Kasumi-1 (cell line): Measurements from ENCODE around the gene ATG16L1.

Source experiments
- DNase-seq, 2 experiments: peaks; one replicate each; lab custom pipeline; 2025; lab: John Stamatoyannopoulos, UW

Gene ATG16L1

DNA sequence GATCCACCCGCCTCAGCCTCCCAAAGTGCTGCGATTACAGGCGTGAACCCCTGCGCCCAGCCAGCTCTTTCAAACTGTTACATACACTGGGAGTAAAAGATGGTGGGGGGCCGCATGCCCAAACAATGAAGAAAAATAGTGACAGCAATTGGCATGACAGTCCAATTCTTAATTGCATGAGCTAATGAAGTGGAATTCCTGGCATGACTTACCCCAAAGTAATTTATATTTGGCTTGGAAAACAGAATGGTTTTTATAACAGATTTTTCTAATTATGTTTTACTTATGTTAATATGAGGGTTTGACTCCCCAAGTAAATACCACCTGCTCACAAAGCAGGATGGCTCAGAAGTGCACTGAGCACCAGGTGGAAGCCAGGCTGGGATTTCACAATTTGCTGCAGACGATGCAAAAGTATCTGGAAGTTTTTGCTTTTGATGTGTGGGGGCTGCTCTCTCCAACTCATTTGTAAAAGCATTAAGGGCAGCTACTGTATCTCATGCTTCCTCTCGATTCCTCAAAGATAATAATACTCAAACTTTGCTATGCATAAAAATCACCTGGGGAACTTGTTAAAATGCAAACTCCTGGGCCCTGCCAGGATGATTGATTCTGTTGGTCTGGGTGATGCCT is 24.0 kb upstream of the ATG16L1 start:
- DNase-seq, result no peak

DNA sequence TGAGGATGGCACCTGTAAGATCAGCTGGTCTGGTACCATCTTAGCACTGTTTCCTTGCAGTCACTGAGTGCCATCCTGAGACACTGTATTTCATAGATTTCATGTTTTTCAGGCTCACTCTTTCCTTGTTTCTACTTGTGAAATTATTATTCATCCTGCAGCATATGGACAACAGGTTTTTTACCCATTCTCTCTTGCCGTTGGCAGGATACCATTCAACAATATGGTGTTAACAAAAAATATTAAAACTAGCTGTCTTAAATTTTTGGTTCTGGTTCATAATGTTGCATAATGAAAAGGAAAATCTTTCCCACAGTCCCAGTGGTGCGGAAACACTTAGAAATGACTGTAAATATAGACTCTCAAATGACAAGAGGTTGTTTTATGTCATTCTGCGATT is 23.1 kb upstream of the ATG16L1 start:
- no peak for DNase-seq

DNA sequence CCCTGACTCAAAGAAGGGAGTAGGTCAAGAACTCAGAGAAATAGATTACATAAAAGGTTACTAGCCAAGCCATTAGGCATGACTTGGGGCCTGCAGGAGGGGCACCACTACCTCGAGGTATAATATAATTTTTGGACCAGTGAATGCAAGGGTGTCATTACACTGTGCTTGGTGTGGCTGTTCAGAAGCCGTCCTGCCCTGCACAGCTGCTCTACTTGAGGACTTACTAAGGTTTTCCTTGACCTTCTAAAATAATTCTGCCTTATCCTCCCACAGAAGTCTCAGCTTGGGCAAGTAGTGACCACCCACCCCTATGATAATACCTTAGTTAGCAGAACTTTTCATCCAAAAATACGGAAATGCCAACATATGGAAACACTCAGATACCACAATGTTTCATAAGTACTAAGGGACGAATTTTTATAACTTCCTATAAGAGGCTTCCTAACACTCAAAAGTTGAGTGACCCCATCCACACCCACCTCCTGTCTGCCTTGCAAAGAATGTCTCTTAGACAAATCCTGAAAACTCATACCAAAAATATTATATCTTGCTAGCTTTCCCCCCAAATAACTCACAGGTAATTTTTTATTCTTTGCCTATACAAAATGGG is 17.7 kb upstream of the ATG16L1 start:
- DNase-seq, result no peak

DNA sequence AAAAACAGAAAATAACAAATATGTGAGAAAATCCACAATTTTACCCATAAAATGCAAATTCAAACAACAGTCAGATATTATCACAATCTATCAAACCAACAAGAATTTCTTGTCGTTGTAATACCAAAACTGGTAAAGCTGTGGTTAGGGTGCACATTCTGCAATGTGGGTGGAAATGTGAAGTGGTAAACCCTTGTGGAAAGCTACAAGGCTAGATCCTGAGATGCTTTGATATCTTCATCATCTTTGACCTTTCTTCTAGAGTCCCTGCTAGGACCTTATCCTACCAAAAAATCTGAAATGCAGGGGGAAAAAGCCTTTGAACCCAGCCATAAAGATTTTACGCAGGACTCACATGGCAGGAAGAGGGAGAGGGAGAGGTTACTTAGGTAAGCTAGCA is 17.2 kb upstream of the ATG16L1 start:
- DNase-seq, result no peak

DNA sequence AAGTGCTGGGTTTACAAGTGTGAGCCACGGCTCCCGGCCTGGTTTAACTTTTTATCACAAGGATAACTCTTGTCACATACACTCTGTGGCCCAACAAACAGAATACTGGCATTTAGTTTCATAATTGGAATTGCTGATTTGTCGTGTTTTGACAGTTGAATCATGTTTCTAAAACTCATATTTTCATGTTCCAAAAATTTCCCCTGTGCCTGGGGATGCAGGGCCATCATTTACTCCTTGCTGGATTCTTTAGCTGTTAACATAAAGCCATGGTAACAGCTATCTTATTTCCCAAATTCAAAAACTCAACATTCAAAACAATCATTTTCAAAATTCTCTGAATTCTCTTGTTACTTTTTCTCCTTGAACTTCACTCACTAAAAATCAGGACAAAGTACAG is 16.5 kb upstream of the ATG16L1 start:
- DNase-seq, result no peak

DNA sequence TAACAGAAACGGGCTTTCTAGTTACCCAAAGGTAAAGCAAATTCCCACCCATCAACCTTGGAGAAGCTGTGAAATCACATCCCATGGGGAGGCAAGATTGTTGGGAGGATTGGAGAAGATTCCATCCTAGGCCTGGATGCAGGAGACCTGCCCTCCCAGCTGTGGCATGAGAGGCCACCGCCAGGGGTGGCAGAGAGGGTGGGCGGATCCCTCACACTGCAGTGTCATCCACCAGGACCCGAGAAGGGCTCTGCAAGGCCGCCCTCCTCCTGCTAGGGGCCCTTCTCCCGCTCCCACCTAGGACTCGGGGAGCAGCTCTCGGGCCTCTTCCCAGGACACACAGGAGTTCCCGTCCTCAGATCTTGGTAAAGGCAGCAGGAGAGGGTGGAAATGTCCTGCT is 15.5 kb upstream of the ATG16L1 start:
- no peak for DNase-seq

DNA sequence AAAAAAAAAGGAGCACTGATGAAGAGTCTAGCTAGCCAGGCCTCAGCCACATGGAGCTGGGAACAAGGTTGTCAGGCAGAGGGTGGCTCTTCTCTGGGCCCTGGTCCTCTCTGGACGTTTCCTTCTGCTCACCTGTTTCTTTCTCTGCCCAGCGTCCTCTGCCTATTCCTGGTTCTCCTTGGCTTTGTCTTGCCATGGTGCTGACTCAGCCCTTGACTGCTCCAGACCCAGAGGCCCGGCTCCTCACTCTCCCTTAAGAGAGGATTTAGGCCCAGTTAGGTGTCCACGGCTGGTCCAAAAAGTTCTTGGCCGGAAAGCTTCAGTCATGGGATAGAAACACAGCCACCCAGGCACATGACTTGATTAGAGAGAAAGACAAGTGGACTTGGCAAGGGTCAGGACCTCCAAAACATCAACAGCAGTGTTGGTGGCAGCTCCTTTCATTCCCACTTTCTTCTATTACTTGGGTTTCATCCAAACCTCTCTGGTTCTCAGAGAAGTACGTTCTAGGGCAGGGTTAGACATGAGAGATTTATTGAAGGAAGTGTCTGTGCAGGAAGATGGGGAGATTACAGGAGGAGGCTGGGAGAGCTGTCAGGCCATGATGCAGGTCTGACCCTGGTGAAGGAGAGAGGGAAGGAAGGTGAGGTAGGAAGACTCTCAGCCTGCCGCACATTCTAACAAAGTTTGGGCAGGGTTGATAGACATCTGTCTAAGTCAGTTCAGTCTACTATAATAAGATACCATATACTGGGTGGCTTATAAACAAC is 14.5 kb upstream of the ATG16L1 start:
- DNase-seq, result no peak

DNA sequence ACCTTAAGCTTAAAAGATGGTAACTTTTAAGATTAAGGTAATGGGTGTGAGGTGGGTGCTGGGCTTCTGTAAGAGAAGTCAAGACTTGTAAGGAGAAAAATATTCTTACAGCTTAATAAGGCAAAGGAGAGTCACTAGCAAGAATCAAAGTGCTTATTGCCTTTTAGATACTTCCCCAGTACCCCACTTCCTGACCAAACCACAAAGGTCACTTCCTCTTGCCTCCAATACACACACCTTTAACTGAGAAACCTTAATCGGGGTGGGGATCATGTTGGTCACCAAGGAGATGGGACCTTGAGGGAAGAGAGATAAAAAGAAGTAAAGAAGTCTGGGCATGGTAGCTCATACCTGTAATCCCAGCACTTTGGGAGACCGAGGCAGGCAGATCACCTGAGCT is 10.6 kb upstream of the ATG16L1 start:
- DNase-seq, result no peak

DNA sequence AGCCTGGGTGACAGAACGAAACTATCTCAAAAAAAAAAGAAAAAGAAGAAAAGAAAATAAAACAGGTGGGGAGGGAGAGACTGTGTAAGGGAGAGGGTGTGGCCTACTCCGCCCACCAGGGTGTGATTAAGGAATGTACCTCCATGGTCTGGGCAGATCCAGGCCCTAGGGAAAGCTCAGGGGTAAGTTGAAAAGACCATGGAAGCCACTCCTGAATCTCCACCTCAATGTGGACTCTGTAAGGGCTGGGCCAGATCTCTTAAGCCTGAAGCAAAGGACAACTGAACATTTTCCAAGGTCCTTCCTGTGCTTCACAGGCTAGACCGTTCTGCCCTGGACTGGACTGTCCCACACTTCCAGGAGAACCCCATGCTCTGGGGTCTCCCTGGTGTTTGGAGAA is 9.7 kb upstream of the ATG16L1 start:
- no peak for DNase-seq

DNA sequence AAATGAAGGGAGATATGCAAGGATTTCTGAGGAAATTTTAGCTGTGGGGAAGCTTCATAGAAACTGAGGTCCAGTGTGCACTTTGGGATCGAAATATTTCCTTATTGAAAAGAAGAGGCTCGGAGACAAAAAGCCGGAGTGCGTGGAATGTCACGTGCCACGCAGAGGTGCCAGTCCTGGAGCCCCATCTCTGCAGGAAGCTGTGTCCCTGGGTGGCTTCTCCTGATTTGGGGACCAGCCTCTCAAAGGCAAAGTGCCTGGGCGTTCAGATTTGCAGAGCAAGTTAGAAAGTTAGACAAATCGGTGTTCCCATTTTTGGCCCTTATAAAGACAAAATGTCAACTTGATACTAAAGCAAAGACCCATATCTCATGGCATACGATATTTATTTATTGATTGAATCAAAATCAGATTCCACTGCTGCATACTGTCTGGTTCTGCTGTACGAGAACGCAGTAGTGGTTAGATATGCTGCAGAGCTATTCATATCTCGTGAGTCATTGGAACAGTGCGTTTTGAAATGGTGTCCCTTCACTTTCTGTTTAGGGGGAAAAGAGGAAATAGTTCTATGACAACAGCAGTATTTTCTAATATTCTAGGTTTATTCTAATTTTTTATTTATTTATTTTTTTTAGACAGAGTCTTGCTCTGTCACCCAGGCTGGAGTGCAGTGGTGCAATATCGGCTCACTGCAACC is 9.1 kb upstream of the ATG16L1 start:
- DNase-seq, result peak; percentile 47 to 57

DNA sequence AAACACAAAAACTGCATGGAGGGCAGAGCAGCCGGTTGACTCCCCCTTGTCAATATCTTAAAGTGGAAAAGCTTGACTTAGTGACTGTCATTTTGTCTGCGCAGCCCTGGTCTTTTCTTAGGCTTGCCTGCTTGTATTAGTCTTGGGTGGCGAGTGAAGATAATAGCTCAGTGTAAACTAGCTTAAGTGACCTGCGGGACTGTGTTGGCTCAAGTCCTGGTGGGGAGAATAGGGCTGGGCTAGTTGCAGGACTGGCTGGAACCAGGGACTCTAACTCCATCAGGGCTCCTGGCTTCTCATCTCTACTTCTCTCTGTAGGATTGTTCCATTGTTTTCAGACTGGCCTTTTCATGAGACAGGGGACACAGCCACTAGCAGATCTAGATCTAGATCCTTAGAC is 8.1 kb upstream of the ATG16L1 start:
- no peak for DNase-seq

DNA sequence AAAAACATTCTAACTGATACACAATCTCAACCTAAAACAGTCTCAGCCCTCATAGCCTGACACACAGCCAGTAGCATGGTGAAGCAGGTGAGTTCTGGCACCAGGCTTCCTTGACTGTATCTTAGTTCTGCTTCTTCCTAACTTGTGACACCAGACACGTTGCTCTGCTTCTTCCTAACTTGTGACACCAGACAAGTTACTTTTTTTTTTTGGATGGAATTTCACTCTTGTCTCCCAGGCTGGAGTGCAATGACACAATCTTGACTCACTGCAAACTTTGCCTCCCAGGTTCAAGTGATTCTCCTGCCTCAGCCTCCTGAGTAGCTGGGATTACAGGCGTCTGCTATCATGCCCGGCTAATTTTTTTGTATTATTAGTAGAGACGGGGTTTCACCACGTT is 6.7 kb upstream of the ATG16L1 start:
- DNase-seq, result no peak

DNA sequence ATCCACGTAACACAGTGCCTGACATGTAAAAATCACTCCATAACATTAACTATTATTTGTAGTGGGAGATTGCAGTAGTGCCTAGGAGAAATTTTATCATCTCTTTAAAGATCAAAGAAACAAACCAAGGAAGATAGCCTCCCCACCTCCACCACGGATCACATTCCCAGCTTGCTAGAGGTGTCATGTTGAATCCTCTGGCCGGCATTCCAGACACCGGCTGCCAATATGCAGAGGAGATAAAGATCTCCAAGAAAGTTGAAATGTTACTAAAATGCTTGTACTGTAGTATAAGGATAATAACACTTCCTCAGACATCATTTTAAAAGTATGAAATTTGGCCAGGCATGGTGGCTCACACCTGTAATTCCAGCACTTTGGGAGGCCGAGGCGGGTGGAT is 6.1 kb upstream of the ATG16L1 start:
- DNase-seq, result no peak

DNA sequence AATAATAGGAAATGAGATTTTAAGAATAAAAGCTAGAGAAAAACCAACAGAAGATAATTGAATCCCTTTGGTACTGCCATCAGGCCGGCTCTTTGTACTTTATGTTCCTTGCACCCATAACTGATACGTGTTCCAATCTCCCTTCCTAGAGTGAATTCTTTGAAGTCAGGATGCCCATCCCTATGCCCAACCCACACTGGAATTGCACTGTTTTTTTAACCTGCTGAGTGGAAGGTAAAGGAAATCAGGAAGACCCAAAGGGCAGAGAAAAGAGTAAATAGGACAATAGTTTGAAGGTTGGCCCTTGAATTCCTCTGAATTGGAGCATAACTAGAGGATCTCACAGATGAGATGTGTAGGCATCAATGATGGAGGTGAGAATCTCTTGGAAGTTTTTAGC is 4.4 kb upstream of the ATG16L1 start:
- DNase-seq, result no peak

DNA sequence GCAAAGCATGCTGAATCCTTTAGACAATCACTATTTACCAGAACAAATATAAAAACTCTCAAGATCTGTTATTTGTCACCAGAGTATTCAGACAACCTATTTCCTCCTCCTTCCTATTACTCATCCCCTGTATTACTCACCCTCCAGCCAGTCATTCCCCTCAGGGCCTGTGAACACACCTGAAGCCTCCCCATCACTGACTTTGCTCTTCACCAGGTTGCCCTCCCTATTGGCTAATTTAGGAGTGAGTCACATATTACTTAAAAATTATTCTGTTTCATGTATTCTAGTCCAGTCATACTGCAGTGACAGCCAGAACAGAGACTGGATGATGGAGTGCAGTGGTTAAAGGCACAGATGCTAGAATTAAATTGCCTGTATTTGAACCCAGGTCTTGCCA is 3.7 kb upstream of the ATG16L1 start:
- no peak for DNase-seq

DNA sequence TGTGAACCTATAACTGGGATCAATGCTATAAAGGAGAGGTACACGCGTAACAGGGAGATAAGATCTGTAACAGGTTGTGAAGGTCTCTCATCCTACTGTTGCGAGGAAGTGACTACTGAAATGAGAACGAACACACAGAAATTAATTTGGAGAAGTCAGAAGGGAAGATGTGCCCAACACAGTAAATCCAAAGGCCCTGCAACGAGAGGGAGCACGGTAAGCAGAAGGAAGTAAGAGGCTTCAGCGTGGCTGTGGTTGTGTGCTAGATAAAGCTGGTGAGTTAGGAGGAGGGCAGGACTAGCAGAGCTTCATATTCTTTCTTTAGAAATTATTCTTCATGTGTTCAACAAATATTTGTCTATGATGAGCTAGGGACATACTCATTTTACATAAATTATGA is 2.5 kb upstream of the ATG16L1 start:
- peak; percentile 63 to 65 for DNase-seq

DNA sequence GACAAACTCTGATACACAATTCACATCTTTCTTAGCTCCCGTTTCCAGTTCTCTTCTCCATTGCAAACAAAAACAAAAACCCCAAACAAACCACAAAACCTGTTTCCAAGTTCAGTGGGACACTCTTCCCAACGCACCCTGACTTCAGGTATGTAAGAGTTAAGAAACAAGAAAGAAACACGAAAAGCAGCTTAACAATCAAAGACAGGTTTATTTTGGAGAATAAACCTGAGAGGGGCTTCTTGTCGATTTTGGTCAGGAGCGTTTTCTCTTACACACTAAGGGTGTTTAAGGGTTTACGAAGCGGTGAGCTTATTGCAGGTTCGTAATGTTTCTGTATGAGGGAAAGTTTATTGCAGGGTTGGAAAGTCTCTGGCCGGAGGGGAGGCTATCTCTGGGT is 905 bp upstream of the ATG16L1 start:
- DNase-seq, result no peak

DNA sequence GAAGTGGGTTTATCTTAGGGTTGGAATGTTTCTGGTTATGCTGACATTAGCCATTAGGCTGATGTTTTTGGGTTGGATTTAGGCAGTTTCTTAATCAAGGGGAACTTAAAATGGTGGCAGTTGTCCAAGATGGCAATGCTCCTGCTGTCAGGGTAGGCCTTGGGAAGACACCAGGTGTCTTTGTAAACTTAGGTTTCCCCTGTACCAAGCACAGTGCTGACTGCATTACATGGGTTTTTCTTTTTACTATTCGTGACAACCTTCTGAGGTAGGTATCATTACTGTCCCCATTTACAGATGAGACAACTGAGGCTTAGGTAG is 528 bp upstream of the ATG16L1 start:
- DNase-seq, result no peak

DNA sequence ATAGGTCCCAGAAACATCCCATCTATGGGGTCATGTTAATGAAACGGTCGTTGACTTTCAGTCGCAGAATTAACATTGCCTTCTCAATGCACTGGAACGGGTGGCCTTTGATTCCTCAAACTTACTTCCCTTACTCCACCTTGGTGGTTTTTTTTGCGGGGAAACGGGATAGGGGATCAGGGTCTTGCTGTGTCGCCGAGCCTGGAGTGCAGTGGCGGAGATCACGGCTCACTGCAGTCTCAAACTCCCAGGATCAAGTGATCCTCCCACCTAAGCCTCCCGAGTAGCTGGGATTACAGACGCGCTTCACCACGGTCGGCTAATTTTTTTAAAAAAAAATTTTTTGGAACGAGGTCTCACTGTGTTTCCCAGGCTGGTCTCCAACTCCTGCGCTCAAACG is 754 bp downstream of the ATG16L1 start:
- no peak for DNase-seq

DNA sequence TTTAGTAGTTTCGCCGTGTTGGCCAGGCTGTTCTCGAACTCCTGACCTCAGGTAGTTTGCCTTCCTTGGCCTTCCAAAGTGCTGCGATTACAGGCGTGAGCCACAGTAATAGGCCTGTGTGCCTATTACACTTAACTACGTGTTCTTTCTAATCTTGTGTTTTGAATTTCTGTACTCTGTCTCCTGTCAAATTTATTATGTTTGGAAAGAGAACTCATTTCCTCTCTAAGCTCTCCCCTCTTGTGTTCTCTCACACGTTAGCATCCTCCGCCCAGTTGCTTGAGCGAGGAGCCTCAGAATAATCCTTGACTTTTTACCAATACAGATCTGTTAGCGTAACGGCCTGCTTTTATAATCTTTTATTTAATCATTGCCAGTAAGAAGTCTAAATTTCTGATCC is 3.7 kb downstream of the ATG16L1 start:
- DNase-seq, result no peak

DNA sequence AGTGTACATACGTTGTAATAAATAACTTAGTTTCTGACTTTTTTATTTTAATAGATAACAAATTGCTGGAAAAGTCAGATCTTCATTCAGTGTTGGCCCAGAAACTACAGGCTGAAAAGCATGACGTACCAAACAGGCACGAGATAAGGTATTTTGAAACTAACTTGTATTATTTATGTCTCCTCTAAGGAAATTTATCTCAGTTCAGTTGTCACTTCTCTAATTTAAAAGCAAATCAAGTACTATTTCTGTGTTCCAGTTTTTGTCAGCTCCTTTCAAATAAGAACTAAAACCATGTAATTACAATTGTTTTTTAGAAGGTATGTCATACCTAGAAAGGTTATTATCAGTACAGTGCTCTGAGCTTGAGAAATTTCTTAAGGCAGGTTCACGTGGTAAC is 4.6 kb downstream of the ATG16L1 start:
- no peak for DNase-seq

DNA sequence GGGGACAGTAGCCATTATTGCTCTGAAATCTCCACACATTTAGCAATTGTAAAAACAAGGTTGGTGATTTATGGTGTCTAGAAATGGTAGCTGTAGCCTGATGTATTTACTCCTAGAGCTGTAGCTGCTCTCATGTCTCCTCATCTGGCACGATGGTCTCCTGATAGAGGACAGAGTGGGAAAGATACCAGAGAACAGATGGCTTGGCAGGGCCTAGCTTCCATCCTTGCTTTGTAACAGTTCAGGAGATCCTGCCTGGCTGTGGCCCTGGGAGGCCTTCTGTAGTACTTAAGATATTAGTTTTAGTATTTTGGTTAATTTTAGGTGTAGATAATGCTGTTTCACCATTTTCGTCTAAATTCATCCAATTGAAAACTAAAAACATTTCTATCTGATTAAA is 6.7 kb downstream of the ATG16L1 start:
- no peak for DNase-seq

DNA sequence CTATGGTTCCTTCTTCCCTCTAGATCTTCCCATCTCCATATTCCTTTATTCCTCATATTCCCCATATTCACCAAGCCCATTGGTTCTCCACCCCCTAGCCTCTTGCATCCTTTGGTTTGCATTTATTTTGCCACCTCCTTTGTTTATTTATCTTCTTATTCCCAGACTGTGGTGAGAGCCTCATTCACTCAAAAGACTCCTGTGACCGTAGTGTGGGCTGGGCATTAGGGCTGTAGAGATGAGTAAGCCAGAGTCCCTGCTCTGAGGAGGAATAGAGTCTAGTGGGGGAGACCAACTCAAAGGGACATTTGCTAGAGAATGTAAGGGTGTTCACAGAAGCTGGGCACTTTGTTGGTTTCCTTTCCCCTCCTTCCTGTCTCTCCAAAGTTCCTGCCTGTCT is 8.3 kb downstream of the ATG16L1 start:
- DNase-seq, result no peak
